Right renal pelvis (tissue), 4 donors: ENCODE data around the gene EPB41. TPM values are rescaled to one million over a fixed set of nuclear protein-coding genes. Genes with fewer than 3 reads are reported as not detected.

Source experiments
- DNase-seq, 4 donors: peaks; one replicate each; pipeline ENCODE4 v3.0.0-alpha.2; 2013; ENCODE audit warnings: low read depth in 4 of 4, low spot score in 3 of 4, missing footprints in 1 of 4
- polyA plus RNA-seq, 4 donors: library from polyadenylated mRNA; unstranded; fragments of 120-200 nt; gene quantifications; one replicate each; pipeline ENCODE4 v1.2.1, GENCODE V29; 2013; ENCODE audit not compliant: insufficient read length in 4 of 4

EPB41 gene
- polyA plus RNA-seq, 4 donors, result 46.9 to 56.5 (median 55.0) TPM

DNA sequence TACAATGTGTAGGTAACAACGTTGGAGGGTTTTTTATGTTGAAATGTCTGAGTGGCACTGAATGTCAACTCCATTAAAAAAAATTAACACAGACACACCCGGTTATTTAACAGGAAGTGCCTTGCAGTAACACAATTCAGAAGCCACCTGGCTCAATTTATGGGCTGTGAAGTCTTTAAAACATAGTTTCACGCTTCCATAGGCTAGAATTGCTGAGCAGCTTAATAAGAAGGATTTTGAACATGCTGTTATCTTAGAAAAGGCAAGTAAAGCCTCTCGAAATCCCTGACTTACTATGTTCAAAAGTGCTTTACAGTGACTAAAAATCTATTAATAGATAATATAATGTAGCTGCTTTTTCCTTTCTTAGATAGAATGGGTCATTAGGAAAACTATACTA is 247.7 kb downstream of the EPB41 start:
- DNase-seq, result no peak

- no peak for DNase-seq
Observed at GRCh38 chr1:29162476-29163138, 248.2 kb downstream of the EPB41 start.

DNA sequence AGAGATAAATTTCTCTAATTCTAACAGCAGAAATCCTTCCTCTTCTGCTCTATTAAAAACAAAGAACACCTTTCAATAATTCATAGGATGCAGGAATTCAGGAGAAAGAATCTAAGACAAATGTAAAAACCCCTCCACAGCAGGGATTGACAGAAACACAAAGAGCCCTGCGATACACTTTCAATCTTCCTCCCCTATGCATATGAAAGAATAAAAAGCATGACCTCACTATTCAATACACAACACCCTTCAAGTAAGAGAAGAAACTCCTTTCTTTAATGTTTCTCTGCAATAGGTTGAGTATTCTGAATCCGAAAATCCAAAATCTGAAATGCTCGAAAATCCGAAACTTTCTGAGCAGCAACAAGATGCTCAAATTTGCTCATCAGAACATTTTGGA is 250.2 kb downstream of the EPB41 start:
- DNase-seq, result no peak

- no peak for DNase-seq
Observed at GRCh38 chr1:29166291-29166878, 252.0 kb downstream of the EPB41 start.

DNA sequence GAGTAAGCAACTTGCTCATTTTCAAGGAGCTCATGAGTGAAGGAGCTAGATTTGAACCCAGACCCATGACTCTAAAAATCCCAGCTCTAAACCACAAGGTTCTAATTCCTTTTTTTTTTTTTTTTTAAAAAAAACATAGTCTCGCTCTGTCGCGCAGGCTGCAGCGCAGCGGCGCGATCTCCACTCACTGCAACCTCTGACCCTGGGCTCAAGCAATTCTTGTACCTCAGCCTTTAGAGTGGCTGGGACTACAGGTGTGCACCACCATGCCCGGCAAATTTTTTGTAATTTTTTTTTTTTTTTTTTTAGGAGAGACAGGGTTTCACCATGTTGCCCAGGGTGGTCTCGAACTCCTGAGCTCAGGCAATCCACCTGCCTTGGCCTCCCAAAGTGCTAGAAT is 253.5 kb downstream of the EPB41 start:
- no peak for DNase-seq

Other genes with a start within 250 kb of the EPB41 start
- 10 to 100 TPM; 16.2 to 17.9 (median 17.1) TPM for gene GMEB1, start 245.8 kb upstream of the EPB41 start, polyA plus RNA-seq
- gene YTHDF2, start 177.6 kb upstream of the EPB41 start, polyA plus RNA-seq, result 100 to 1,000 TPM in 1 of 4 donors, 10 to 100 TPM in 3; 80.8 to 101 (median 95.9) TPM
- gene OPRD1, start 102.4 kb upstream of the EPB41 start, polyA plus RNA-seq, result under 1 TPM; 0.31 to 0.33 (median 0.31) TPM
- gene TMEM200B, start 209.3 kb downstream of the EPB41 start, polyA plus RNA-seq, result 10 to 100 TPM; 14.3 to 18.8 (median 14.9) TPM